Retinal pigment epithelial cell (primary cell): Measurements from ENCODE around the gene HOXA5.

ENCODE experiments used
- DNase-seq: peaks from one replicate; pipeline ENCODE4 v3.0.0-alpha.2; 2010; ENCODE audit warnings: low read depth
- H3K4me3 ChIP-seq: 2 replicates; pipeline ENCODE4 v1.5.1; 2011; ENCODE audit warnings: mild to moderate bottlenecking, low read length, control low read depth, moderate library complexity
- TF ChIP-seq, protein P1 (sequence below): conservative IDR thresholded peaks from 2 replicates; pipeline ENCODE4 v1.5.1; 2011; ENCODE audit warnings: low read depth, low read length, control low read depth, inconsistent platforms

The HOXA5 gene

DNA sequence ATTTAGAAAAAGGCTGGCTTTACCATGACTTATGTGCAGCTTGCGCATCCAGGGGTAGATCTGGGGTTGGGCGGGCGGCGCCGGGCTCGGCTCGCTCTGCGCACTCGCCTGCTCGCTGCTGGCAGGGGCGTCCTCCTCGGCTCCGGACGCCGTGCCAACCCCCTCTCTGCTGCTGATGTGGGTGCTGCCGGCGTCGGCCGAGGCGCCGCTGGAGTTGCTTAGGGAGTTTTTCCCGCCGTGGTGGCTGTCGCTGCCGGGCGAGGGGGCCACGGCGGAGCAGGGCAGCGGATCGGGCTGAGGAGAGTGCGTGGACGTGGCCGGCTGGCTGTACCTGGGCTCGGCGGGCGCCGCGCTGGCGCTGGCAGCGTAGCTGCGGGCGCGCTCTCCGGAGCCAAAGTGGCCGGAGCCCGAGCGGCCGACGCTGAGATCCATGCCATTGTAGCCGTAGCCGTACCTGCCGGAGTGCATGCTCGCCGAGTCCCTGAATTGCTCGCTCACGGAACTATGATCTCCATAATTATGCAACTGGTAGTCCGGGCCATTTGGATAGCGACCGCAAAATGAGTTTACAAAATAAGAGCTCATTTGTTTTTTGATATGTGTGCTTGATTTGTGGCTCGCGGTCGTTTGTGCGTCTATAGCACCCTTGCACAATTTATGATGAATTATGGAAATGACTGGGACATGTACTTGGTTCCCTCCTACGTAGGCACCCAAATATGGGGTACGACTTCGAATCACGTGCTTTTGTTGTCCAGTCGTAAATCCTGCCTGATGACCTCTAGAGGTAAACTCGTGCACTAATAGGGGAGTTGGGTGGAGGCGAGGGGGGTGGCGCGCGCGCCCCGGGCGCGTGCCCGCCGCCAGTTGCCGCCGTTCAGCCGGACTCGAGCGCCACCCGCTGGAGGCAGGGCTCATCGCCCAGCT is at the start of gene HOXA5:
Gene HOXA5, minus strand, starts transcription at position 659 of the 927 bp plus-strand sequence. Its CDS starts 74 bp downstream, at position 585.
- DNase-seq: no peak
- TF ChIP-seq, protein P1, sequence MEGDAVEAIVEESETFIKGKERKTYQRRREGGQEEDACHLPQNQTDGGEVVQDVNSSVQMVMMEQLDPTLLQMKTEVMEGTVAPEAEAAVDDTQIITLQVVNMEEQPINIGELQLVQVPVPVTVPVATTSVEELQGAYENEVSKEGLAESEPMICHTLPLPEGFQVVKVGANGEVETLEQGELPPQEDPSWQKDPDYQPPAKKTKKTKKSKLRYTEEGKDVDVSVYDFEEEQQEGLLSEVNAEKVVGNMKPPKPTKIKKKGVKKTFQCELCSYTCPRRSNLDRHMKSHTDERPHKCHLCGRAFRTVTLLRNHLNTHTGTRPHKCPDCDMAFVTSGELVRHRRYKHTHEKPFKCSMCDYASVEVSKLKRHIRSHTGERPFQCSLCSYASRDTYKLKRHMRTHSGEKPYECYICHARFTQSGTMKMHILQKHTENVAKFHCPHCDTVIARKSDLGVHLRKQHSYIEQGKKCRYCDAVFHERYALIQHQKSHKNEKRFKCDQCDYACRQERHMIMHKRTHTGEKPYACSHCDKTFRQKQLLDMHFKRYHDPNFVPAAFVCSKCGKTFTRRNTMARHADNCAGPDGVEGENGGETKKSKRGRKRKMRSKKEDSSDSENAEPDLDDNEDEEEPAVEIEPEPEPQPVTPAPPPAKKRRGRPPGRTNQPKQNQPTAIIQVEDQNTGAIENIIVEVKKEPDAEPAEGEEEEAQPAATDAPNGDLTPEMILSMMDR: no peak
- no peak within 1 kb of the TSS for H3K4me3 ChIP-seq

DNA sequence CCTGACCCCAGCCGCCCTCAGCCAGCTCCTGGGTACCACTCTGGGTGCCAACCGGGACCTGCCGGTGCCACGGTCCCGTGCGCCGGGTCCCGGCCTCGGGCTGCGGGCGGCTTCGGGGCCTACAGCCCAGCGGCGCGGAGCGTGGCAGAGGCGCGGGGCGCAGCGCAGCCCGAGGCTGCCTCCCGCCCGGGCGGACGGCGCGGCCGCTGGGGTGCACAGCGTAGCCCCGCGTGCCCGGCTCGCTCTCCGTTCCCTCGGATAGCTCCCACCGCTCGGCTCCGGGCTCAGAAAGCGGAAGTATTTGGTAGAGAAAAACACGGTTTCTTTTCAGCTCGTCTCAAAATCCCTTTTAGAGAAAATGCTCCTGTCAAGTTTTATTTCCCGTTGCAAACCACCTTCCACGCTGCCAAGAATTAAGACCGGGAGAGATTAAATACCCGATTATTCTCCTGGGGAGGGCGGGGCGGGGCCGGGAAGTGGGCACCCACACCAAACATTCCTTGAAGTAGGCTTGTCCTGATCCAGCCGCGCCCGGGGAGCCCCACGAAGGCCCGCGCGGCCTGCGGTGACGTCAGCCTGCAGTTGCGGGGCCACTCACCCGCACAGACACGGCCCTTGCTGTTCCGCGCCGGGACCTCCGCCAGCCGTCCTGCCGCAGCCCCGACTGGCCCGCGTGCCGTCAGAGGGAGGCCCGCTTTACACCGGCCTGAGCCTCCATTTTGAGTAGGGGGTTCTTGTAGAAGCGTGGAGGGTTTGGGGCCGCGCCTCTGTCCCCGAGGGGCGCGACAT is 49.3 kb upstream of the HOXA5 start:
- DNase-seq: no peak
- no peak overlapping the region for H3K4me3 ChIP-seq
- TF ChIP-seq, protein P1: no peak

GRCh38 chr7:27191833-27192545 is 48.5 kb upstream of the HOXA5 start:
- TF ChIP-seq, protein P1: no peak
- H3K4me3 ChIP-seq: no peak overlapping the region
- DNase-seq: no peak

DNA sequence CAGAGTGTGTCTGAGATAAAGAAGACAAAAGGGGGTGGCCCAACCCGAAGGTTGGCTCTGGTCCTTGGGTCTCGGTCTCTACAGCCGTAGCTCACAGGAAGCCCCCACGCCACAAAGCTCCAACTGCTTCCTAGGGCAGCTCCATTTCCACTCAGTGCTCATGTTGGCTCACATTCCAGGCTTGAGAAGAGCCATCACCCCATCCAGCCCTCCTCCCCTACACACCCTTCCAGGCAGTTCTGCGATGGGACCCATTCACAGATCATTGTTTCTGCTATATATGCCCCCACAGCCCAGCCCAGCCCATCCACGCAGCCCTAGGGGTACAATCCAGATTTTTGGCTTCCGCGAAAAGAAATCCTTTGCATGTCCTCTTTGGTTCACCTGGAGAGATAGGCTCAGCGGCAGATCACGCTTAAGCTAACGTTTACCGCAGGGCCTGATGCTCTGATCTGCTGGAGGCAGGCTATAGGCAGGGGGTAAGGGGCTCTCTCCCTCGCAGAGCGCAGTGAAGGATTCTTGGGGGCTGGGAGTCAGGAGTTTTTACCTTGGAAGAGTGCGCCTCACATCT is 47.8 kb upstream of the HOXA5 start:
- DNase-seq: no peak
- no peak overlapping the region for H3K4me3 ChIP-seq
- TF ChIP-seq, protein P1: no peak

- TF ChIP-seq, protein P1: no peak
- H3K4me3 ChIP-seq: no peak overlapping the region
- DNase-seq: no peak
Measured at GRCh38 chr7:27189997-27190748, 46.7 kb upstream of the HOXA5 start.
